ENCODE results near the gene ELMO1.

Gene ELMO1

DNA sequence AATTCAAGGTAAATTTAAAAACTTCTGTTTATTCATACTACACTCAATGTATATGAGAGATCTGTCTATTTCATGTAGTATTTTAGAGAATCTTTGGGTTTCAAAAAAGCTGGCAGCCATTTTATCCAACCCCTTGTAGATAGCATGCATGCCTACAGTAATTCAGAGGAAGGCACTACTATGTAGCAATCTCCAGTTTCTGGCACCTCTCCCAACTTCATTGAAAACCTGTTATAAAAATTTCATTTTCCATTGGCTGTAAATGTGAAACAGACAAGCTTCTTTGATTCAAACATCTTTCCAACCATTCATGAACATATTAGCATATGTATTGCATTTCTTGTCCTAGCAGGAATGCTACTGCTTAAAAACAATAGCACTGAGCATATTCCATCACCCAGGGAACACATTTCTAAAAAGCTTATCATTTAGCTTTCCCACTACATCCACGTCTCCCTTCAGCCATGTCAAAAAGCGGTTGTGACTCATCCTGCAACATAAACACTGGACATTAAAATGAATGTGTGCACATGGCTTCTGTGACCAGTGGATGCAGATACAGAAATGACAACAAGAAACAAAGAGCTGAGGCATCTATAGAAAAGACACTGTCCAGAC is 393.9 kb downstream of the ELMO1 start:
- DNase-seq (ENCODE audit: insufficient read length, low spot score), result no peak
- TF ChIP-seq, protein P1, sequence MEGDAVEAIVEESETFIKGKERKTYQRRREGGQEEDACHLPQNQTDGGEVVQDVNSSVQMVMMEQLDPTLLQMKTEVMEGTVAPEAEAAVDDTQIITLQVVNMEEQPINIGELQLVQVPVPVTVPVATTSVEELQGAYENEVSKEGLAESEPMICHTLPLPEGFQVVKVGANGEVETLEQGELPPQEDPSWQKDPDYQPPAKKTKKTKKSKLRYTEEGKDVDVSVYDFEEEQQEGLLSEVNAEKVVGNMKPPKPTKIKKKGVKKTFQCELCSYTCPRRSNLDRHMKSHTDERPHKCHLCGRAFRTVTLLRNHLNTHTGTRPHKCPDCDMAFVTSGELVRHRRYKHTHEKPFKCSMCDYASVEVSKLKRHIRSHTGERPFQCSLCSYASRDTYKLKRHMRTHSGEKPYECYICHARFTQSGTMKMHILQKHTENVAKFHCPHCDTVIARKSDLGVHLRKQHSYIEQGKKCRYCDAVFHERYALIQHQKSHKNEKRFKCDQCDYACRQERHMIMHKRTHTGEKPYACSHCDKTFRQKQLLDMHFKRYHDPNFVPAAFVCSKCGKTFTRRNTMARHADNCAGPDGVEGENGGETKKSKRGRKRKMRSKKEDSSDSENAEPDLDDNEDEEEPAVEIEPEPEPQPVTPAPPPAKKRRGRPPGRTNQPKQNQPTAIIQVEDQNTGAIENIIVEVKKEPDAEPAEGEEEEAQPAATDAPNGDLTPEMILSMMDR (IDR thresholded peaks at IDR 0.05; ENCODE audit: insufficient read depth, missing control alignments), result no peak
- FAIRE-seq, result no peak

DNA sequence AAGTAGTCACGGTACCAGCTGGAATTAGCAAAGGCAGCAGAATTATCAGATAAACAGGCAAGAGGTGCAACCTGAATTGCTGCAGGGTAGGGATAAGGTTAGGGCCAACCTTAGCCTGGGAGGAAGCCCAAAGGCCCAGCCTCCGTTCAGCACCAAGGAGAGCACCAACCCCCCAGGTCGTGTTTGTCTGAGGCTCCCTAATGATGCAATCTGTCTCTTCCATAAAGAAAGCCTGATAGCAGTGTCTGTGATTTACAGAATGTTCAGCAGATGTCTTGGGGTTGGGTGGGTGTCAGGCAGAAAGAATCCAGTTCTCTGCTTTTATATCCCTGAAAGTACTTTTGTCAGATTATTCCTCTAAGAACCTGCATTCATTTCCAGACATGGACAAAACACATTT is 396.0 kb downstream of the ELMO1 start:
- FAIRE-seq, result no peak

DNA sequence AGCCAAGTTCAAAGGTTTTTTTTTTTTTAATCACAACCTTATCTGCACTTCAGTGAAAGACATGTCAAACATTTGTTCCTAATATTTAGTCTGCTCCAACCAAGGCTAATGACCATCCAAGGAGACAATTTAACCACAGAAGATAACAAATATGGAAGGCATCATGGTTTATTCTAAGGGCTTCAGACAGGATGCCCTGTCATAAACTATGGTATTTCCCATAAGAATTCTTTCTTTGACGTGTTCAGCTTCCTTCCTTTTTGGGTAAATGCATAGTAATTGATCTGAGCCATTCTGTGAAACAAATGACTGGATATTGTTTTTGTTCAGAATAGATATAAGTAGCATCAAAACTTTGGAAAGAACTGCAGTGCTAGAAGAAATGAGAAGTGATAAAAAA is 397.9 kb downstream of the ELMO1 start:
- TF ChIP-seq, protein P1 (IDR thresholded peaks at IDR 0.05; ENCODE audit: insufficient read depth, missing control alignments), result no peak
- no peak for FAIRE-seq
- DNase-seq (ENCODE audit: insufficient read length, low spot score), result no peak

More for the DNA sequence above, 396.0 kb downstream of the ELMO1 start:
- TF ChIP-seq, protein P1 (IDR thresholded peaks at IDR 0.05; ENCODE audit: insufficient read depth, missing control alignments), result no peak
- no peak for DNase-seq (ENCODE audit: insufficient read length, low spot score)

DNA sequence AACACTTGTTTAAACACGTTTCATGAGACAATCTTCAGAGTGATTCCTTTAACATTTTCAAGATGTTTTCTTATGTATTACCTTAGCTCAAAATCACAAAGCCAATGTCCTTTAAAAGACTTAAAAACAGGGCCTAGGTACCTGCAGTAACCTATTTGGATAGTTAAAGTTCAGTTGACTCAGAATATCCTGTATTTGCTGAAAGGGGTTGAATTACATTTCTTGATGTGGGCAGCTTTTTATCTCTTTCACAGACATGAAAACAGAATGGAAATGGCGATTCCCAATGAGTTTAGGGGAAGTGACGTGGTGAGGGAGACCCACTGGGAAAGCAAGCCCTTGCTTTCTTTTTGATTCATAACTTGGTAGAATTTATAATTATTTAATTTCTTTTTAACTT is 400.0 kb downstream of the ELMO1 start:
- TF ChIP-seq, protein P1 (IDR thresholded peaks at IDR 0.05; ENCODE audit: insufficient read depth, missing control alignments), result no peak
- FAIRE-seq, result no peak
- no peak for DNase-seq (ENCODE audit: insufficient read length, low spot score)

DNA sequence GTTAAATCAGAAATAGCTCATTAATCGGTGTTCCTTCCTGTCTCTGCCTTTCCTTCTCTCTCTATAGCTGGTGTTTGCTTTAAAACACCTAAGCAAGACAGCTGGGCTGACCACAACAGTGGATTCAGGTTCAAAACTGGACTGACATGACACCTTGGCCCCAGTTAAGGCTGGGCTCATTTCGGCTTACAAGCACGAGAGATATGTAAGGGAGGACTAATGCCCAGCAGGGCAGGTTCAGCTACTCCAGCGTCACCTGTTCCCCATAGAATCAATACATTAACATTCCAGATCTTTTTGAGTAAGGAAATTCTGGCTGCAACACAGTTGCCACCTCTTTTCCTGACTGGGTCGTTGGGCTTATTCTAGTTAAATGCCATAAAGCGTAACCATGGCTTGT is 401.4 kb downstream of the ELMO1 start:
- DNase-seq (ENCODE audit: insufficient read length, low spot score) (no peak), FAIRE-seq (no peak)
- TF ChIP-seq, protein P1 (IDR thresholded peaks at IDR 0.05; ENCODE audit: insufficient read depth, missing control alignments), result no peak

DNA sequence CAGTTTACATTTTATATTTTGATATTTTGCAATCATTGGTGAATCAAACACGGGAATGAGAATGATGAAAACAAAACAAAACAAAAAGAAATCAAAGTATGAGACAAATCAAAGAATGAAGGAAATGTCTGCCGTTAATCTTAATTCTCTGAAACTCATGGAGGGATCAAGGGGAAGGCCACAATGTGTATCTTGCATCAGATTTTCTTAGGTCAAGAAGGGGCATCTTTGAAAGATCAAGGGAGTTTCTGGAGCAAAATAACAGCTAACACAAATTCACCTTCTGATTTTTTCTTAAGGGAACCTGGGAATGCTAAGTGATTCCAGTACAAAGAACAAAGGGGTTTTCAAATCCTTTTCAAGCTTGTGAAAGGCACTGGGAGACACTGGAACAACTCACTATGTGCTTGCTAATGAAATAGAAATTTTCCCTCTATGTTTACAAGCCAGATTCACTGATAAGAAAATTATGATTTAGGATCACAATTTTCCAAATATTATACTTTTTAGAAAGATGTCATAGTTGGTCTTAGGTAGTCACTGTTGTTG is 402.1 kb downstream of the ELMO1 start:
- DNase-seq (ENCODE audit: insufficient read length, low spot score) (no peak), FAIRE-seq (no peak)
- TF ChIP-seq, protein P1 (IDR thresholded peaks at IDR 0.05; ENCODE audit: insufficient read depth, missing control alignments), result no peak

DNA sequence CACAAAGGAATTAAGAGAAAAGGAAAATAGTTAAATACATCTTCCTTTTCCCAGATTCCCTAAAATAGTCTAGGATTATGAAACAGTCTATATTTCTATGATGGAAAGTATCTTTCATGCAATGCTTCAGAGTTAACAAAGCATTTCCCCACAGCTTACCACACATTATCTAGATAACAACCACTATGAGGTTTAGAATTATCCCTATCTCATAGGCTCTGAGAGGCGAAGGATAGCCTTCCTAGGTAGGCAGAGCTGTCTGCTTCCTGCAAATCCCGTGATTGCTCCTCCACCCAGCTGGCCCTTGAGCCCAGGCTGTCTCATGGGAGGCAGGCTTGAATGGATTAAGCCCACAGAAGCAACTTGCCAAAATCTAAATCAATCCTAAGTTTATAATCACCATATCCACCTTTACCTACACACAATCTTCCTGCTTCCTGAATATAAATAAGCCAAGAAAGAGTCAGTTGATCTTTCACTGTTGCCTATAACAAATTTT is 402.9 kb downstream of the ELMO1 start:
- peak; percentile 97 for FAIRE-seq
- peak; percentile 29 for DNase-seq (ENCODE audit: insufficient read length, low spot score)
- TF ChIP-seq, protein P1 (IDR thresholded peaks at IDR 0.05; ENCODE audit: insufficient read depth, missing control alignments), result no peak
